Measurements from ENCODE around the gene PTPN1. TPM values are rescaled to one million over a fixed set of nuclear protein-coding genes. Genes with fewer than 3 reads are reported as not detected.

Gene PTPN1
- polyA plus RNA-seq, 1 donor (not counting 4 experiments of a cell fraction or from before 2014, with no cell fraction given), result 61.6 TPM

- Histone ChIP-seq H4K20me1 (ENCODE audit: control insufficient read depth, extremely low read depth, insufficient read depth, low read length) (no peaks in the 10 kb centered on the region), H3K9me3 (ENCODE audit: control insufficient read depth, low read depth, low read length) (no peaks in the 10 kb centered on the region), H3K79me2 (ENCODE audit: control insufficient read depth, insufficient read depth, low read length) (no peaks in the 10 kb centered on the region), H3K4me1 (ENCODE audit: control insufficient read depth, extremely low read depth, insufficient read depth, low read length) (peaks cover 4% of the 10 kb centered on the region), H3K4me3 (ENCODE audit: control insufficient read depth in 2 of 3, extremely low read depth in 1 of 3, insufficient read depth in 2 of 3, low read depth in 1 of 3, low read length in 3 of 3) (no peak overlapping the region), H3K36me3 (ENCODE audit: control insufficient read depth in 2 of 2, extremely low read depth in 1 of 2, insufficient read depth in 2 of 2, low read length in 2 of 2) (no peaks in the 10 kb centered on the region), H3K4me2 (ENCODE audit: control insufficient read depth, extremely low read depth, insufficient read depth, low read depth, low read length) (no peak overlapping the region), H3K27me3 (ENCODE audit: control insufficient read depth, extremely low read depth, insufficient read depth, low read length) (no peaks in the 10 kb centered on the region), H3K27ac (ENCODE audit: control insufficient read depth, insufficient read depth, low read length) (no peak overlapping the region), H2AFZ (ENCODE audit: control insufficient read depth, low read length) (no peak overlapping the region), H3K9ac (ENCODE audit: control insufficient read depth, extremely low read depth, insufficient read depth, low read length) (no peak overlapping the region), H3K9me1 (ENCODE audit: control insufficient read depth, extremely low read depth, insufficient read depth, low read length) (no peaks in the 10 kb centered on the region)
- FAIRE-seq (no peak), DNase-seq (ENCODE audit: low read depth, low spot score) (no peak)
- TF ChIP-seq, protein P1, sequence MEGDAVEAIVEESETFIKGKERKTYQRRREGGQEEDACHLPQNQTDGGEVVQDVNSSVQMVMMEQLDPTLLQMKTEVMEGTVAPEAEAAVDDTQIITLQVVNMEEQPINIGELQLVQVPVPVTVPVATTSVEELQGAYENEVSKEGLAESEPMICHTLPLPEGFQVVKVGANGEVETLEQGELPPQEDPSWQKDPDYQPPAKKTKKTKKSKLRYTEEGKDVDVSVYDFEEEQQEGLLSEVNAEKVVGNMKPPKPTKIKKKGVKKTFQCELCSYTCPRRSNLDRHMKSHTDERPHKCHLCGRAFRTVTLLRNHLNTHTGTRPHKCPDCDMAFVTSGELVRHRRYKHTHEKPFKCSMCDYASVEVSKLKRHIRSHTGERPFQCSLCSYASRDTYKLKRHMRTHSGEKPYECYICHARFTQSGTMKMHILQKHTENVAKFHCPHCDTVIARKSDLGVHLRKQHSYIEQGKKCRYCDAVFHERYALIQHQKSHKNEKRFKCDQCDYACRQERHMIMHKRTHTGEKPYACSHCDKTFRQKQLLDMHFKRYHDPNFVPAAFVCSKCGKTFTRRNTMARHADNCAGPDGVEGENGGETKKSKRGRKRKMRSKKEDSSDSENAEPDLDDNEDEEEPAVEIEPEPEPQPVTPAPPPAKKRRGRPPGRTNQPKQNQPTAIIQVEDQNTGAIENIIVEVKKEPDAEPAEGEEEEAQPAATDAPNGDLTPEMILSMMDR (optimal IDR thresholded peaks at IDR 0.05 in 1 of 3, IDR thresholded peaks at IDR 0.05 in 1 of 3, conservative IDR thresholded peaks at IDR 0.05 in 1 of 3; ENCODE audit: extremely low read depth in 1 of 3, insufficient read depth in 2 of 3, low read length in 3 of 3), result no peak
- no peak for TF ChIP-seq EZH2 (IDR thresholded peaks at IDR 0.05; ENCODE audit: low read length)
- dilution Hi-C loops (cut with MboI; ENCODE audit: extremely low pct_ligation_motif_present, low sequenced_read_pairs), result no loop called here
These were observed 48.0 kb upstream of the PTPN1 start for GRCh38 chr20:50462093-50462690.

GRCh38 chr20:50464026-50464724, 46.0 kb upstream of the PTPN1 start:
- H3K36me3 ChIP-seq (ENCODE audit: control insufficient read depth in 2 of 2, extremely low read depth in 1 of 2, insufficient read depth in 2 of 2, low read length in 2 of 2), result no peaks in the 10 kb centered on the region
- H4K20me1 ChIP-seq (ENCODE audit: control insufficient read depth, extremely low read depth, insufficient read depth, low read length), result no peaks in the 10 kb centered on the region
- H3K4me1 ChIP-seq (ENCODE audit: control insufficient read depth, extremely low read depth, insufficient read depth, low read length), result peaks cover 4% of the 10 kb centered on the region
- no peaks in the 10 kb centered on the region for H3K27me3 ChIP-seq (ENCODE audit: control insufficient read depth, extremely low read depth, insufficient read depth, low read length)
- H3K4me2 ChIP-seq (ENCODE audit: control insufficient read depth, extremely low read depth, insufficient read depth, low read depth, low read length), result peak overlapping the region; percentile 45
- DNase-seq (ENCODE audit: low read depth, low spot score), result no peak
- dilution Hi-C loops (cut with MboI; ENCODE audit: extremely low pct_ligation_motif_present, low sequenced_read_pairs), result no loop called here
- H3K27ac ChIP-seq (ENCODE audit: control insufficient read depth, insufficient read depth, low read length), result no peak overlapping the region
- no peak overlapping the region for H3K9ac ChIP-seq (ENCODE audit: control insufficient read depth, extremely low read depth, insufficient read depth, low read length)
- TF ChIP-seq EZH2 (IDR thresholded peaks at IDR 0.05; ENCODE audit: low read length), result no peak
- TF ChIP-seq, protein P1 (optimal IDR thresholded peaks at IDR 0.05 in 1 of 3, IDR thresholded peaks at IDR 0.05 in 1 of 3, conservative IDR thresholded peaks at IDR 0.05 in 1 of 3; ENCODE audit: extremely low read depth in 1 of 3, insufficient read depth in 2 of 3, low read length in 3 of 3), result peak; percentile 53 to 75 (median 64)
- no peaks in the 10 kb centered on the region for H3K79me2 ChIP-seq (ENCODE audit: control insufficient read depth, insufficient read depth, low read length)
- peak overlapping the region; percentile 55 for H2AFZ ChIP-seq (ENCODE audit: control insufficient read depth, low read length)
- H3K9me3 ChIP-seq (ENCODE audit: control insufficient read depth, low read depth, low read length), result no peaks in the 10 kb centered on the region
- H3K9me1 ChIP-seq (ENCODE audit: control insufficient read depth, extremely low read depth, insufficient read depth, low read length), result no peaks in the 10 kb centered on the region
- H3K4me3 ChIP-seq (ENCODE audit: control insufficient read depth in 2 of 3, extremely low read depth in 1 of 3, insufficient read depth in 2 of 3, low read depth in 1 of 3, low read length in 3 of 3), result no peak overlapping the region
- FAIRE-seq, result peak; percentile 55

All from keratinocyte (primary cell).